GM10248 (cell line): ENCODE measurements around the gene PRICKLE4.

Experiments used
- CTCF ChIA-PET: fragments of 300-600 bp; sonication (Branson Sonifier 250); formaldehyde crosslinking; extraction: SDS; loops from one replicate; lab custom pipeline; 2021; ENCODE audit warnings: antibody characterized with exemption; lab: Yijun Ruan, JAX
- POLR2A ChIA-PET: fragments of 350-650 bp; sonication (Branson Sonifier 250); formaldehyde crosslinking; extraction: SDS; loops from one replicate; lab custom pipeline; 2020; ENCODE audit warnings: antibody characterized with exemption; lab: Yijun Ruan, JAX
- DNase-seq: peaks from one replicate; pipeline ENCODE4 v3.0.0; 2012; ENCODE audit errors: extremely low spot score
- TF ChIP-seq, protein P1 (sequence below): IDR thresholded peaks from 2 replicates; pipeline ENCODE4 v1.5.1; 2012; ENCODE audit warnings: mild to moderate bottlenecking, low read depth; ENCODE audit errors: extremely low read depth, missing control alignments, control extremely low read depth

The PRICKLE4 gene

DNA sequence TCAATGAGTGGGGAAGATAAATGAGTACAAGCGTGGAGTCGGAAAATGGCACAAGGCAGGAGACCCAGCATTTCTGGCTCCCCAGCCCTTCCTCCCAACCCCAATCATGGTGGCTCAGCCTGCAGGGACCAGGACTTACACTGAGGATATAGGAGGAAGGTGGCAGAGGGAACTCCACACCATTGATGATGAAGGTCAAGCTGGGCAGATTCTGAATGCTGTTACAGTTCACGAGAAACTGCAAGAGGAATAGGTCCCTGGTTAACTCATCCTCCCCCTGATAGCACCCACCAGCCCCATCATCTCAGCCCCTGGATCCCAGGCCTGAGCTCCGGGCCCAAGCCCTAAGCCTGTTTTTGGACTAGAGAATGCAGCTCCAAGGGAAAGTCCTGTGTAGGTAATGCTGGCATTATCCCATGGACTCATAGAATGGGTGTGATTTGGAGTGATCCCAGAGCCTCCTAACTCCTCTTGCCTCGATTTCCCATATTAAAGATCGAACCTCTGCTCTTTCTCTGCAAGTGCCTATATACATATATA lies 42.9 kb upstream of the PRICKLE4 start:
- ChIA-PET POLR2A (no interaction called here), CTCF (interaction anchor here (1.1 to 18.9 kb wide), 4 partner anchors 8 to 48 kb away, joined by 3 to 264 read pairs (median 5); no protein-coding TSS in a partner anchor)
- TF ChIP-seq, protein P1, sequence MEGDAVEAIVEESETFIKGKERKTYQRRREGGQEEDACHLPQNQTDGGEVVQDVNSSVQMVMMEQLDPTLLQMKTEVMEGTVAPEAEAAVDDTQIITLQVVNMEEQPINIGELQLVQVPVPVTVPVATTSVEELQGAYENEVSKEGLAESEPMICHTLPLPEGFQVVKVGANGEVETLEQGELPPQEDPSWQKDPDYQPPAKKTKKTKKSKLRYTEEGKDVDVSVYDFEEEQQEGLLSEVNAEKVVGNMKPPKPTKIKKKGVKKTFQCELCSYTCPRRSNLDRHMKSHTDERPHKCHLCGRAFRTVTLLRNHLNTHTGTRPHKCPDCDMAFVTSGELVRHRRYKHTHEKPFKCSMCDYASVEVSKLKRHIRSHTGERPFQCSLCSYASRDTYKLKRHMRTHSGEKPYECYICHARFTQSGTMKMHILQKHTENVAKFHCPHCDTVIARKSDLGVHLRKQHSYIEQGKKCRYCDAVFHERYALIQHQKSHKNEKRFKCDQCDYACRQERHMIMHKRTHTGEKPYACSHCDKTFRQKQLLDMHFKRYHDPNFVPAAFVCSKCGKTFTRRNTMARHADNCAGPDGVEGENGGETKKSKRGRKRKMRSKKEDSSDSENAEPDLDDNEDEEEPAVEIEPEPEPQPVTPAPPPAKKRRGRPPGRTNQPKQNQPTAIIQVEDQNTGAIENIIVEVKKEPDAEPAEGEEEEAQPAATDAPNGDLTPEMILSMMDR, result no peak
- DNase-seq, result no peak

DNA sequence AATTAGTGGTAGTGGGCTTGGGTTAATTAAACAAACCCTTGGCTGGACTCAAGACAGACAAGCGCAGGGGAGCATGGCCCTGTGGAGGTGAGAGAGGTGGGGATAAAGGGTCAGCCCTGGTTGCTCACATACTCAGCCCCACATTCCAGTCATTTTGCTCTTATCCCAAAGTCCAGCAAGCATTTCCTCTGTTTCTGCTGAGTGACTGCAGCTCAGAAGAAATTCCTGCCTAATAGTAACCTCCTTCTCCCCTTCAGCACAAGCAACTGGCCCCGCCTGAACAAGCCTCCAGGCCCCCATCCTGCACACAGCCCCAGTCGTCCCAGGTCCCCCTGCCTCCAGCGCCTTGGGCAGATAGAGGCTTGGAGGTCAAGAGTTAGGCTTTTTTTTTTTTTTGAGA lies 41.5 kb upstream of the PRICKLE4 start:
- ChIA-PET POLR2A (interaction anchor here (0.6 kb wide), 1 partner anchor 30 kb away, joined by 3 read pairs; no protein-coding TSS in a partner anchor), CTCF (interaction anchor here (1.1 to 18.9 kb wide), 3 partner anchors 11 to 55 kb away, joined by 4 to 264 read pairs (median 11); no protein-coding TSS in a partner anchor)
- DNase-seq, result no peak
- TF ChIP-seq, protein P1, result no peak

DNA sequence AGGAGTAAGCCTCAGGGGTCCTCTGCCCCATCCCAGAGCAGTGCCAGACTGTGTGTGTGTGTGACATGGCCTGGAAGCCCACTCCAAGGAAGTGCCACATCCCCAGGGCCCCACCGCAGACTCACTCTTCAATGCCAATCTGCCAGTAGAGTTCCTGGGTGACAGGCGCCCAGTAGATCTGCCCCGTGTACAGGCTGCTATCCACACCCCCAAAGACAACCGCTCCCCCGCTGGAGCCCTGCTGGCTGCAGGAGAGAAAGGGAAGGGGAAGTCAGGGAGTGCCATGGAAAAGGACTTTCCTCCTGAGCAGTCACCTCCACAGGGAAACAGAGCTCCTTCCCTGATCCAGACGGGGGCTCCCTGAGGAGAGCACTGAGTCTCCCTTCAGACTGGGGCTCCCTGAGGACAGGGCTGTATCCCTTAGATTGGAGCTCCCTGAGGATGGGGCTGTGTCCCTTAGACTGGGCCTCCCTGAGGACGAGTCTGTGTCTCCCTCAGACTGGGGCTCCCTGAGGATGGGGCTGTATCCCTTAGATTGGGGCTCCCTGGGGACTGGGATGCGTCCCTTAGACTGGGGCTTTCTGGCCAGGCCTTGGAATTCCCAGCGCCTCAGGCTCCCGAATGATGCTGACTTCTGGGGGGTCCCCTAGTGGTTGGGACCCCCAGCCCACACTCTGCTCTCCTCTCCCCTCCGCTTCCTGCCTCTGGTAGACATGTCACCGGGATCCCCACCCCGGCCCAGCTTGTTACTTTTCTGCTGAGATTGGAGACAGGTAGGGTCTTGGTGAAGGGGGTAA lies 40.0 kb upstream of the PRICKLE4 start:
- DNase-seq, result no peak
- CTCF ChIA-PET, result interaction anchor here (1.0 to 2.8 kb wide), 4 partner anchors 9 to 36 kb away, joined by 3 to 11 read pairs (median 5); no protein-coding TSS in a partner anchor
- TF ChIP-seq, protein P1, result no peak
- POLR2A ChIA-PET, result no interaction called here

DNA sequence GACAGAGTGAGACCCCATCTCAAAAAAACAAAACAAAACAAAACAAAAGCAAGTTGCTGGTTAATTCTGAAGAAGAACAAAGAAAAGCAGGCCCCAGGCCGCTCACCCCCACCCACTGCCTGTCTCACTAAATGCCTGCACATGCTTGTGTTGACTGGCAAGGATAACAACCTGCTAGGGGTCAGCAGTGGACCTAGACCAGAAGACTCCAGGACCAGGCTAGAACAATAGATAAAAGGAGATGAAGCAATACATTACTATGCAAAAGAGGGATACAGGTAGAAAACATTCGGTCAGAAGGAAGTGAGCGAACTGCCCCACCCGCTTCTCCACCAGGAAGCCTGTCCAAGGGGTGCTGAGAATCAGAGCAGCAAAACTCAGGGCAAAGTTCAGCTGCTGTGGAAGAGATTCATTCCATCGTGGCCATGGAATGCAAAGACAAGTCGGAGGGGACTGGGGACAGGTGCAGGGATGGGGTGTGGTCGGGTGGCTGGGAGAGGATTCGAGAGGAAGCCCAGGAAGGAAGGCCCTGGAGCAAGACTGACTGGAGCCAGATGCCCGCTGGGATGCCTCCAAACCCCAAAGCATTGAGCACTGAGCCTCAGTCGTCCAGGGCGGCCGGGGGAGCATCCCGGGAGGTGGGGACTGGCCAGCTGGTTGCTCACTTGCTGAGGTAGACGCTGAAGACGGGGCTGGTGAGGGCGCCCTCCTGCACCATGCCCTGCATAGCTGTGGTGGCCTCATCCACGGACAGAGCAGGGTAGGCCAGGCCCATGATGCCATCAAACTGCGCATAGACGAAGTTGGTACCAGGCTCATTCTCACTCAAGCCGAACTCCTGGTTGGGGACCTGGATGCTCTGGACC lies 38.7 kb upstream of the PRICKLE4 start:
- ChIA-PET POLR2A (no interaction called here), CTCF (interaction anchor here (1.1 to 2.8 kb wide), 3 partner anchors 8 to 36 kb away, joined by 3 to 11 read pairs (median 7); no protein-coding TSS in a partner anchor)
- DNase-seq, result no peak
- TF ChIP-seq, protein P1, result no peak

DNA sequence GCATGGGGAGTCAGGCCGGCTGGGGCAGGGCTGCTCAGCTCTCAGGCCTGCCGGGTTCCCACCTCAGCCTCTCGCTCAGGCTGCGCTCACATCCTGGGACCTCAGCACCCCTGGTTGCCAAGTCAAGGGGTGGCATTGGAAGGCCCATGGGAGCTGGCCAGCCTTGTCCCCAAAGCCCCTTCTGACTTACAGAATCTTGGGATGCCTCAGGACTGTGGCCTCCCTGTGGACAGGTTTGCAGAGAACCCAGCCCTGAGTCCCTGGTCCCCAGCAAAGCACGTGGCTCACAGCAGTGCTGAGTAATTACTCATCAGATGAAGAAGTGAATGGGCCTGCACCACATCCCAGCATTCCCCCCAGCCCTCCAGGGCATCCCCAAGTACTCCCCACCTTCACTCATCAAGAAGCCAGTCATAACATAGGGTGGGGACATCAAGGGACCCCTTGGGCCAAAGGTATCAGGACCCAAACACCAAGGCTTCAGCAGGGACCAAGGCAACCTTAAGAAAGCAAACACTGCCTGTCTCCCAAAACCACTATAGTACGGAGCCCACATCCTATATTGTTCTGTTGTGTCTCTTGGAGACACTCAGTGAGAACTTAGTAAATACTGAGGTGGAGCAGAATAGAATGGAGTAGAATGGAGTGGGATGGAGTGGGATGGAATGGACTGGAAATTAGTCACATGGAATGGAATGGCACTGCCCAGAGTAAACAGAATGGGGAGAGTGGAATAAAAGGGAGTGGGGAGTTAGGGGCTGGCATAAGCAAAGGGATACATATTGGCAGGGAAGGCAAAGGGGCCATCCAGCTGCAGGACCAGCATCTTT lies 37.0 kb upstream of the PRICKLE4 start:
- ChIA-PET POLR2A (no interaction called here), CTCF (interaction anchor here (1.3 kb wide), 1 partner anchor 16 kb away, joined by 3 read pairs; no protein-coding TSS in a partner anchor)
- no peak for DNase-seq
- TF ChIP-seq, protein P1, result no peak
